Measurements from ENCODE around the gene GRAMD1B. TPM values are rescaled to one million over a fixed set of nuclear protein-coding genes. Genes with fewer than 3 reads are reported as not detected.

GRAMD1B gene
- total and polyA plus RNA-seq, 2 donors (not counting 1 experiment from before 2014, with no cell fraction given), result 0.83 to 1.5 TPM

- Histone ChIP-seq H2AFZ (ENCODE audit: low read length) (no peak overlapping the region), H3K27me3 (ENCODE audit: control insufficient read depth, insufficient read depth, low read length) (no peaks in the 10 kb centered on the region), H3K4me1 (ENCODE audit: control insufficient read depth, extremely low read depth, insufficient read depth, low read length) (no peaks in the 10 kb centered on the region), H3K4me2 (ENCODE audit: extremely low read depth, insufficient read depth, low read length) (no peak overlapping the region), H4K20me1 (ENCODE audit: control insufficient read depth, extremely low read depth, insufficient read depth, low read length) (no peaks in the 10 kb centered on the region), H3K4me3 (replicated peaks in 1 of 4; ENCODE audit: control extremely low read depth in 1 of 4, insufficient read depth in 1 of 4, low read depth in 3 of 4, low read length in 4 of 4) (no peak overlapping the region), H3K9me3 (ENCODE audit: control insufficient read depth, insufficient read depth, low read depth, low read length) (no peaks in the 10 kb centered on the region), H3K9ac (ENCODE audit: insufficient read depth, low read length) (no peak overlapping the region), H3K79me2 (ENCODE audit: control insufficient read depth, insufficient read depth, low read length) (no peaks in the 10 kb centered on the region), H3K36me3 (ENCODE audit: control insufficient read depth, insufficient read depth, low read length) (no peaks in the 10 kb centered on the region), H3K27ac (ENCODE audit: insufficient read depth, low read length) (no peak overlapping the region)
- peak in 1 of 2 donors; percentile 10 for DNase-seq (ENCODE audit: low read depth in 2 of 2)
- no peak for TF ChIP-seq CTCF (conservative IDR thresholded peaks at IDR 0.05 in 1 of 2, IDR thresholded peaks at IDR 0.05 in 1 of 2; ENCODE audit: low read depth in 1 of 2, low read length in 2 of 2)
- no peak for TF ChIP-seq EZH2 (IDR thresholded peaks at IDR 0.05; ENCODE audit: low read length, missing control alignments)
Measured at GRCh38 chr11:123457187-123457770, 27.2 kb downstream of the GRAMD1B start.

DNA sequence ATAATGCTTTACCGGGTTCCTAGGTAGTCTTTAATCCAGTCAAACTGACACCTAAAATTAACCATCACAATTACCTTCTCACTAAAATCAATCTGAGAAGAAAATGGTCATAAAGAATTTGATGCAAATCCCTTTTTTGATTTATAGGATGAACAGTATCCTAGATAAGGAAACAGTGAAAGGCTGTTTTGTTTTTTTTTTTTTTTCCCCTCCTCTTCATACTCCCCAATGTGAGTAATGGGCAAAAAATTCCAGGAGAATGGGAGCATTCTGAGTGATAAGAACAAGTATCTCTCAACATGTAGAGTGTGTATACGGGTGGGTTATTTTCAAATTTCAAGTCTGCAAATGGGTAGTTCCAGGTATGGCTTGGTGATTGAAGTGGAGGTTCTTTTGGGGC is 28.4 kb downstream of the GRAMD1B start:
- H3K27me3 ChIP-seq (ENCODE audit: control insufficient read depth, insufficient read depth, low read length), result no peaks in the 10 kb centered on the region
- H3K9me3 ChIP-seq (ENCODE audit: control insufficient read depth, insufficient read depth, low read depth, low read length), result no peaks in the 10 kb centered on the region
- no peaks in the 10 kb centered on the region for H4K20me1 ChIP-seq (ENCODE audit: control insufficient read depth, extremely low read depth, insufficient read depth, low read length)
- no peak overlapping the region for H2AFZ ChIP-seq (ENCODE audit: low read length)
- no peaks in the 10 kb centered on the region for H3K4me1 ChIP-seq (ENCODE audit: control insufficient read depth, extremely low read depth, insufficient read depth, low read length)
- no peaks in the 10 kb centered on the region for H3K36me3 ChIP-seq (ENCODE audit: control insufficient read depth, insufficient read depth, low read length)
- no peak overlapping the region for H3K27ac ChIP-seq (ENCODE audit: insufficient read depth, low read length)
- H3K79me2 ChIP-seq (ENCODE audit: control insufficient read depth, insufficient read depth, low read length), result no peaks in the 10 kb centered on the region
- no peak overlapping the region for H3K4me2 ChIP-seq (ENCODE audit: extremely low read depth, insufficient read depth, low read length)
- no peak overlapping the region for H3K9ac ChIP-seq (ENCODE audit: insufficient read depth, low read length)
- TF ChIP-seq EZH2 (IDR thresholded peaks at IDR 0.05; ENCODE audit: low read length, missing control alignments) (no peak), CTCF (conservative IDR thresholded peaks at IDR 0.05 in 1 of 2, IDR thresholded peaks at IDR 0.05 in 1 of 2; ENCODE audit: low read depth in 1 of 2, low read length in 2 of 2) (no peak)
- no peak overlapping the region for H3K4me3 ChIP-seq (replicated peaks in 1 of 4; ENCODE audit: control extremely low read depth in 1 of 4, insufficient read depth in 1 of 4, low read depth in 3 of 4, low read length in 4 of 4)
- DNase-seq (ENCODE audit: low read depth in 2 of 2), result no peak

DNA sequence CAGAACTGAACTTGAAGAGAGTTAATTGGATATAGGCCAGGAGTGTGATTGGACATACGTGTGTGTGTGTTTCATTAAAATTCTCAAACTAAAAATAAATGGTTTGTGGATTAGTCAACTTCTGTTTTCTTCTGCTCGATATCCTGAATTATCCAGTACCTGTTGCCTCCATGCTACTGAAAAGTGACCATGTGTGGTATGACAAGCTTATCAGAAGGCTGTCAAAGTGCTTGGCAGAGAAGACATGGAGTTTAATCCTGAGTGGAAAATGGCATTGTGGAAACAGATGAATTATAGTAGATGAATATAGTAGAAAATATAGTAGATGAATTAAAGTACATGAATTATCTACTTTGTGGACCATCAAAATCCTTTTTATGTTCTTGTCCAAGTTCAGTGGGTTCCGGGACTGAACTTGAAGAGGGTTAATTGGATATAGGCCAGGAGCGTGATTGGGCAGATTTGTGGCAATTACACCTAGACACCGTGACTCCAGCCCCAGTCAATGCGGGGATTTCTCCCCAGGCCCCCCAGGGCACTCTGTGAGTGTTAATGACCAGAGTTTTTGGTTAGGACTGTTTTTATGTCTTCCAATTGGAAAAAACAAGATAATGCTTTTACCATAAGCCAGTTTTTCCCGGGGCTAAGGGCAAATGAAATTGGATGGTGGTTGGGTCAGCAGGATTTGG is 30.1 kb downstream of the GRAMD1B start:
- H4K20me1 ChIP-seq (ENCODE audit: control insufficient read depth, extremely low read depth, insufficient read depth, low read length), result no peaks in the 10 kb centered on the region
- no peak overlapping the region for H3K9ac ChIP-seq (ENCODE audit: insufficient read depth, low read length)
- TF ChIP-seq EZH2 (IDR thresholded peaks at IDR 0.05; ENCODE audit: low read length, missing control alignments) (no peak), CTCF (conservative IDR thresholded peaks at IDR 0.05 in 1 of 2, IDR thresholded peaks at IDR 0.05 in 1 of 2; ENCODE audit: low read depth in 1 of 2, low read length in 2 of 2) (no peak)
- no peak overlapping the region for H3K4me2 ChIP-seq (ENCODE audit: extremely low read depth, insufficient read depth, low read length)
- no peaks in the 10 kb centered on the region for H3K79me2 ChIP-seq (ENCODE audit: control insufficient read depth, insufficient read depth, low read length)
- H3K27ac ChIP-seq (ENCODE audit: insufficient read depth, low read length), result no peak overlapping the region
- no peaks in the 10 kb centered on the region for H3K36me3 ChIP-seq (ENCODE audit: control insufficient read depth, insufficient read depth, low read length)
- H3K4me1 ChIP-seq (ENCODE audit: control insufficient read depth, extremely low read depth, insufficient read depth, low read length), result no peaks in the 10 kb centered on the region
- no peak overlapping the region for H2AFZ ChIP-seq (ENCODE audit: low read length)
- no peak for DNase-seq (ENCODE audit: low read depth in 2 of 2)
- no peaks in the 10 kb centered on the region for H3K9me3 ChIP-seq (ENCODE audit: control insufficient read depth, insufficient read depth, low read depth, low read length)
- H3K4me3 ChIP-seq (replicated peaks in 1 of 4; ENCODE audit: control extremely low read depth in 1 of 4, insufficient read depth in 1 of 4, low read depth in 3 of 4, low read length in 4 of 4), result no peak overlapping the region
- H3K27me3 ChIP-seq (ENCODE audit: control insufficient read depth, insufficient read depth, low read length), result no peaks in the 10 kb centered on the region

Measured in fibroblast of lung (primary cell).